Transverse colon (tissue), 4 donors: Measurements from ENCODE around the gene CEACAM21. TPM values are rescaled to one million over a fixed set of nuclear protein-coding genes. Genes with fewer than 3 reads are reported as not detected.
A peak's percentile ranks its signal among the peaks of the same experiment; 100 is the strongest.

Experiments
- DNase-seq: peaks from one replicate; pipeline ENCODE4 v3.0.0-alpha.2; 2019
- H3K27ac ChIP-seq, 4 donors: fragments of 200-600 bp; sonication (generic); 2 replicates each; pipeline ENCODE4 v1.5.1; 2016 to 2018; ENCODE audit warnings: inconsistent platforms in 4 of 4
- H3K27me3 ChIP-seq: fragments of 200-600 bp; sonication (generic); 2 replicates; pipeline ENCODE4 v1.5.1; 2017; ENCODE audit warnings: inconsistent platforms
- H3K36me3 ChIP-seq, 4 donors: fragments of 200-600 bp; sonication (generic); 2 replicates each; pipeline ENCODE4 v1.5.1; 2017 to 2019; ENCODE audit warnings: inconsistent platforms in 4 of 4
- H3K4me1 ChIP-seq, 4 donors: fragments of 200-600 bp; sonication (generic); 2 replicates each; pipeline ENCODE4 v1.5.1; 2017 to 2020; ENCODE audit warnings: inconsistent platforms in 4 of 4
- H3K4me3 ChIP-seq, 4 donors: fragments of 200-600 bp; sonication (generic); 1 replicate in 1 of 4; 2 replicates in 3 of 4; pipeline versions ENCODE4 v1.5.1 to v1.6.1; 2017 to 2019; ENCODE audit warnings: inconsistent platforms in 4 of 4
- H3K9me3 ChIP-seq, 2 donors: fragments of 200-600 bp; sonication (generic); 2 replicates each; pipeline ENCODE4 v1.5.1; 2017 to 2019; ENCODE audit warnings: inconsistent platforms in 2 of 2
- CTCF ChIP-seq, 5 experiments: fragments of 200-600 bp in 3 of 5; fragments of 450-650 bp in 2 of 5; sonication (generic) in 3 of 5; IDR thresholded peaks; 1 replicate in 2 of 5; 2 replicates in 3 of 5; pipeline ENCODE4 v1.5.1; 2016 to 2017; ENCODE audit warnings: antibody characterized with exemption in 5 of 5, inconsistent platforms in 3 of 5, mild to moderate bottlenecking in 2 of 5, moderate library complexity in 1 of 5
- EP300 ChIP-seq: sonication (generic); formaldehyde crosslinking; IDR thresholded peaks from one replicate; pipeline ENCODE4 v1.6.1; 2017; ENCODE audit warnings: antibody characterized with exemption, low read depth
- POLR2A ChIP-seq: fragments of 450-650 bp; IDR thresholded peaks from one replicate; pipeline ENCODE4 v1.6.1; 2016; ENCODE audit warnings: antibody characterized with exemption, mild to moderate bottlenecking, moderate library complexity
- POLR2AphosphoS5 ChIP-seq, 3 donors: sonication (generic); formaldehyde crosslinking; IDR thresholded peaks; one replicate each; pipeline ENCODE4 v1.6.1; 2016; ENCODE audit warnings: antibody characterized with exemption in 3 of 3
- WGBS, 2 donors: methylation state at CpG; one replicate each; pipeline ENCODE4 v1.1.5; 2018; ENCODE audit warnings: low coverage in 1 of 2; 5-methylcytosine and 5-hydroxymethylcytosine counted together
- in situ Hi-C, 4 donors: fragments of 200-750 bp; cut with MboI; loops; one replicate each; pipeline versions ENCODE4 v1.15.0 to v1.15.1; 2017; ENCODE audit warnings: low sequenced_read_pairs in 3 of 4, low pct_ligation_motif_present in 1 of 4, low pct_unique_long_range_greater_than_20kb in 1 of 4
- intact Hi-C: fragments of 100-400 bp; cut with DNase I; formaldehyde crosslinking; loops from one replicate; pipeline ENCODE4 v1.15.1; 2023; ENCODE audit warnings: low total_unique reads
- total RNA-seq, 4 donors: library from RNA; depleted of rRNA; stranded (reverse); fragments of >200 nt; gene quantifications; one replicate each; pipeline ENCODE4 v1.1.0, GENCODE V29; 2016

Gene CEACAM21
- total RNA-seq, 4 donors from 2014 or later: 0.41 to 1.1 (median 0.95) TPM; not detected in 1

GRCh38 chr19:41591951-41592562, 16.1 kb downstream of the CEACAM21 start:
- Histone ChIP-seq H3K4me3 (no peak overlapping the region), H3K9me3 (no peaks in the 10 kb centered on the region), H3K36me3 (no peaks in the 10 kb centered on the region), H3K4me1 (no peaks in the 10 kb centered on the region), H3K27ac (no peak overlapping the region), H3K27me3 (peaks cover 14% of the 10 kb centered on the region)
- no peak for DNase-seq
- 51 to 100% methylated on average over 1 to 5 of the region's 5 CpGs for WGBS, 2 donors
- TF ChIP-seq POLR2A (no peak), CTCF (IDR thresholded peaks at IDR 0.05) (no peak), POLR2AphosphoS5 (IDR thresholded peaks at IDR 0.05) (no peak), EP300 (no peak)
- intact Hi-C loops: no loop called here
- in situ Hi-C loops: no loop called here

GRCh38 chr19:41595258-41595889, 19.4 kb downstream of the CEACAM21 start:
- Histone ChIP-seq H3K27me3 (peaks cover 31% of the 10 kb centered on the region), H3K4me1 (peaks cover 0 to 4% (median 0%) of the 10 kb centered on the region in 4 donors), H3K4me3 (no peak overlapping the region), H3K9me3 (no peaks in the 10 kb centered on the region), H3K36me3 (no peaks in the 10 kb centered on the region), H3K27ac (no peak overlapping the region)
- intact Hi-C loops: no loop called here
- in situ Hi-C loops: no loop called here
- WGBS, 2 donors: 24 to 100% methylated on average over 1 to 4 of the region's 4 CpGs
- peak; percentile 61 for DNase-seq
- TF ChIP-seq CTCF (IDR thresholded peaks at IDR 0.05) (peak; percentile 42 to 58 (median 56)), POLR2AphosphoS5 (IDR thresholded peaks at IDR 0.05) (no peak), EP300 (no peak)

- H3K4me1 ChIP-seq: peaks cover 0 to 4% (median 0%) of the 10 kb centered on the region in 4 donors
Observed at GRCh38 chr19:41595890-41596280, 19.9 kb downstream of the CEACAM21 start.

More at GRCh38 chr19:41595890-41596280, 19.9 kb downstream of the CEACAM21 start:
- in situ Hi-C loops: no loop called here
- TF ChIP-seq POLR2AphosphoS5 (IDR thresholded peaks at IDR 0.05): no peak
- TF ChIP-seq EP300: no peak
- no peak for TF ChIP-seq POLR2A
- no peak for TF ChIP-seq CTCF (IDR thresholded peaks at IDR 0.05)
- intact Hi-C loops: no loop called here
- no peaks in the 10 kb centered on the region for H3K9me3 ChIP-seq
- no peak for DNase-seq
- H3K36me3 ChIP-seq: no peaks in the 10 kb centered on the region
- 31 to 51% methylated on average over 2 to 3 of the region's 3 CpGs for WGBS, 2 donors
- peaks cover 31% of the 10 kb centered on the region for H3K27me3 ChIP-seq
- no peak overlapping the region for H3K27ac ChIP-seq
- no peak overlapping the region for H3K4me3 ChIP-seq
